Esophagus muscularis mucosa (tissue), 4 donors: Measurements from ENCODE around the gene DOK4. TPM values are rescaled to one million over a fixed set of nuclear protein-coding genes. Genes with fewer than 3 reads are reported as not detected.

Experiments
- DNase-seq: peaks from one replicate; pipeline ENCODE4 v3.0.0-alpha.2; 2017; ENCODE audit errors: extremely low spot score
- H3K27ac ChIP-seq, 4 donors: fragments of 200-600 bp; sonication (generic); replicated peaks in 1 of 4; 1 replicate in 3 of 4; 2 replicates in 1 of 4; pipeline ENCODE4 v1.5.1; 2016 to 2019; ENCODE audit warnings: mild to moderate bottlenecking in 1 of 4
- H3K27me3 ChIP-seq, 4 donors: fragments of 200-600 bp; sonication (generic); one replicate each; pipeline versions ENCODE4 v1.5.1 to v1.6.0; 2016 to 2019
- H3K36me3 ChIP-seq, 4 donors: fragments of 200-600 bp; sonication (generic); one replicate each; pipeline ENCODE4 v1.5.1; 2016 to 2019
- H3K4me1 ChIP-seq, 4 donors: fragments of 200-600 bp; sonication (generic); one replicate each; pipeline ENCODE4 v1.5.1; 2016 to 2019
- H3K4me3 ChIP-seq, 4 donors: fragments of 200-600 bp; sonication (generic); 1 replicate in 2 of 4; 2 replicates in 2 of 4; pipeline ENCODE4 v1.5.1; 2016 to 2019; ENCODE audit warnings: mild to moderate bottlenecking in 4 of 4, moderate library complexity in 1 of 4
- H3K9me3 ChIP-seq, 4 donors: fragments of 200-600 bp; sonication (generic); 1 replicate in 3 of 4; 2 replicates in 1 of 4; pipeline ENCODE4 v1.5.1; 2016 to 2019
- EP300 ChIP-seq: sonication (generic); formaldehyde crosslinking; IDR thresholded peaks from one replicate; pipeline ENCODE4 v1.6.1; 2017; ENCODE audit warnings: antibody characterized with exemption
- POLR2A ChIP-seq: fragments of 450-650 bp; IDR thresholded peaks from one replicate; pipeline ENCODE4 v1.6.1; 2017; ENCODE audit warnings: antibody characterized with exemption, moderate library complexity, mild to moderate bottlenecking, low read depth
- POLR2AphosphoS5 ChIP-seq, 2 donors: sonication (generic); formaldehyde crosslinking; IDR thresholded peaks; one replicate each; pipeline ENCODE4 v1.6.1; 2017; ENCODE audit warnings: antibody characterized with exemption in 2 of 2
- WGBS: methylation state at CpG from one replicate; pipeline ENCODE4 v1.1.5; 2018; 5-methylcytosine and 5-hydroxymethylcytosine counted together
- intact Hi-C: fragments of 100-400 bp; cut with DNase I; formaldehyde crosslinking; loops from one replicate; pipeline ENCODE4 v1.15.1; 2023
- total RNA-seq, 4 donors: library from RNA; depleted of rRNA; stranded (reverse); fragments of >200 nt; gene quantifications; one replicate each; pipeline versions ENCODE4 v1.1.0 to v1.2.1, GENCODE V29; 2016
- TF ChIP-seq, protein P1 (sequence below), 3 experiments: fragments of 200-600 bp in 2 of 3; fragments of 450-650 bp in 1 of 3; sonication (generic) in 2 of 3; IDR thresholded peaks; one replicate each; pipeline ENCODE4 v1.5.1; 2017 to 2019; ENCODE audit warnings: antibody characterized with exemption in 3 of 3, mild to moderate bottlenecking in 2 of 3, moderate library complexity in 1 of 3

The DOK4 gene
- total RNA-seq, 4 donors from 2014 or later, result 14.5 to 36.7 (median 29.4) TPM

DNA sequence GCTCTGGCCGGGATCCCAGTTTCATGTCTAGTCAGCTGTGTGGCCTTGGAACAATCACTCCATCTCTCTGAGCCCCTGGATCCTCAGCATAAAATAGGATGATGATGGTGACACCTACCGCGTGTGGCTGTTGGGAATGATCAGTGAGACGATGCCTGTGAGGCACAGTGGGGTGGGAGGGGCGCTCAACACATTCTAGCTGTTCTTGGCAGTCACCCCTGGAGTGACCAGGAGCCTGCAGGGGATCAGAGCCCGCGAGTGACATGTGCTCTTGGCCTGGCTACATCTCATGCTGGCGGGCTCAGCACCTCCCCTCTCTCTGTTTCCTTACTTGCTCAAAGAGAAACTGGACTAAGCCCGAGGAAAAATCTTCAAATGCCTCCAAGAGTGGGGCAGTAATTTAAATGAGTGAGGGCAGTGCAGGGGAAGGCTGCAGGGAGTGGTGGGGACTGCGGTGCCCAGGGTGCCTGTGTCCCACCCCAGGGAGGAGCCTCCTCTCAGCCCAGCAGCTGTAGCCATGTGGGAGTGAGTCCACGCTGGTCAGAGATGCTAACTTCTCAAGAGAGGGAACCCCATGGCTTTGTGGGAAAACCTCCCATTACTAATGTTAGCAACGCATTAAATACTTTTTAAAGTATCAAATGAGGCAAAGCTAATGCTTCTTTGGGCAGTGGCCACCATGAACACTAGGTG lies 23.1 kb upstream of the DOK4 start:
- DNase-seq, result no peak
- H3K4me1 ChIP-seq, result peaks cover 1 to 8% (median 6%) of the 10 kb centered on the region in 4 donors
- peaks cover 0 to 7% (median 0%) of the 10 kb centered on the region in 4 donors for H3K27me3 ChIP-seq
- intact Hi-C loops, result no loop called here
- no peak for TF ChIP-seq POLR2AphosphoS5 (IDR thresholded peaks at IDR 0.05)
- TF ChIP-seq, protein P1, sequence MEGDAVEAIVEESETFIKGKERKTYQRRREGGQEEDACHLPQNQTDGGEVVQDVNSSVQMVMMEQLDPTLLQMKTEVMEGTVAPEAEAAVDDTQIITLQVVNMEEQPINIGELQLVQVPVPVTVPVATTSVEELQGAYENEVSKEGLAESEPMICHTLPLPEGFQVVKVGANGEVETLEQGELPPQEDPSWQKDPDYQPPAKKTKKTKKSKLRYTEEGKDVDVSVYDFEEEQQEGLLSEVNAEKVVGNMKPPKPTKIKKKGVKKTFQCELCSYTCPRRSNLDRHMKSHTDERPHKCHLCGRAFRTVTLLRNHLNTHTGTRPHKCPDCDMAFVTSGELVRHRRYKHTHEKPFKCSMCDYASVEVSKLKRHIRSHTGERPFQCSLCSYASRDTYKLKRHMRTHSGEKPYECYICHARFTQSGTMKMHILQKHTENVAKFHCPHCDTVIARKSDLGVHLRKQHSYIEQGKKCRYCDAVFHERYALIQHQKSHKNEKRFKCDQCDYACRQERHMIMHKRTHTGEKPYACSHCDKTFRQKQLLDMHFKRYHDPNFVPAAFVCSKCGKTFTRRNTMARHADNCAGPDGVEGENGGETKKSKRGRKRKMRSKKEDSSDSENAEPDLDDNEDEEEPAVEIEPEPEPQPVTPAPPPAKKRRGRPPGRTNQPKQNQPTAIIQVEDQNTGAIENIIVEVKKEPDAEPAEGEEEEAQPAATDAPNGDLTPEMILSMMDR (IDR thresholded peaks at IDR 0.05), result no peak
- no peak overlapping the region for H3K27ac ChIP-seq
- no peak overlapping the region for H3K4me3 ChIP-seq
- 81% methylated on average over 6 of the region's 12 CpGs for WGBS
- H3K36me3 ChIP-seq, result peaks cover 0 to 30% (median 21%) of the 10 kb centered on the region in 4 donors
- H3K9me3 ChIP-seq, result no peaks in the 10 kb centered on the region

- Histone ChIP-seq H3K4me3 (no peak overlapping the region), H3K4me1 (peaks cover 0 to 8% (median 6%) of the 10 kb centered on the region in 4 donors), H3K9me3 (no peaks in the 10 kb centered on the region), H3K36me3 (peaks cover 0 to 17% (median 14%) of the 10 kb centered on the region in 4 donors), H3K27ac (no peak overlapping the region), H3K27me3 (peaks cover 0 to 7% (median 0%) of the 10 kb centered on the region in 4 donors)
- WGBS, result 73% methylated on average over 2 of the region's 3 CpGs
- no peak for DNase-seq
- intact Hi-C loops, result no loop called here
- TF ChIP-seq EP300 (no peak), POLR2A (no peak)
- TF ChIP-seq, protein P1 (IDR thresholded peaks at IDR 0.05), result no peak
These were observed 21.7 kb upstream of the DOK4 start for GRCh38 chr16:57508035-57508425.

DNA sequence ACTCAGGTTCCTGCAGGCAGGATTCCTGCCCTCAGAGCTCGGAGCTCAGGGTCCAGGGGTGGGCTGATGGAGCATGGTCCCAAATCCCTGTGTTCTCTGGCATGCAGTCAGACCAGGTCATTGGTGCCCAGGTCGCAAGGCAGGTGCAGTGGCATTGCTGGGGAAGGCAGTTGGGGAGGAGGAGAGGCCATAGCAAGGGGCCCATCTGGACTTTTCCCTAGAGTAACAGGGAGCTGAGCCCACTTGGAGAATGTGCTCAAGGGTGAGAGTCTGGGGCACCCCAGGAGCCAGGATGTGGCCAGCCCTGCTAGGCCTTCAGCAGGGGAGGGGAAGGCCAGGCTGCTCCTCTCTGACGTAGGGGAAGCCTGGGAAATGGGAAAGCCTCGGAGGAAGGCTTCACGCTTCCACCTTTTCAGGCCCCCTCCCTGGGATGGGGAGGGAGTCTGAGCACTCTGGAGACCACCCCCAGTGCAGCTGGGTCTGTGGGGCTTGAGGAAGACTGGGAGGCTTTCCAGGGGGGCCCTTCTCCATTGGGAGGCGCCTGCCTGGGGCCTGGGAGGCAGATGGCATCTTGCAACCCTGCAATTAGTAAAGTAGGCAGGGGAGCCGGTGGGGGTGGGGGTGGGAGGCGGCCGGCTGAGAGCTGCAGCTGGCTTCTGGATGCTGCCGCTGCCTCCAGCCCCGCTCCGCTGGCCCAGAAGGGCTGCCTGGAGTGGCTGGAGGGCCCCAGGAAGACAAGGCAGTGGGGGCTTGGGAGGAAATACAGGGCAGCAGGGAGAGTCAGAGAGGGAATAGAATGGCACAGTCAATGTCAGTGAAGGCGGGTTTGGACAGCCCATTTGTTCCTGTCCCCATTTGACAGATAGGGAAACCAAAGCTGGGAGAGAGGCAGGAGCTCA lies 21.1 kb upstream of the DOK4 start:
- peaks cover 0 to 10% (median 8%) of the 10 kb centered on the region in 4 donors for H3K36me3 ChIP-seq
- H3K27me3 ChIP-seq, result peaks cover 0 to 7% (median 0%) of the 10 kb centered on the region in 4 donors
- intact Hi-C loops, result no loop called here
- TF ChIP-seq, protein P1 (IDR thresholded peaks at IDR 0.05), result no peak
- TF ChIP-seq POLR2AphosphoS5 (IDR thresholded peaks at IDR 0.05), result no peak
- TF ChIP-seq EP300, result no peak
- no peak for TF ChIP-seq POLR2A
- no peak for DNase-seq
- 67% methylated on average over 12 of the region's 13 CpGs for WGBS
- no peak overlapping the region for H3K27ac ChIP-seq
- H3K4me1 ChIP-seq, result peaks cover 0 to 8% (median 6%) of the 10 kb centered on the region in 4 donors
- no peaks in the 10 kb centered on the region for H3K9me3 ChIP-seq
- H3K4me3 ChIP-seq, result no peak overlapping the region

- intact Hi-C loops, result no loop called here
- Histone ChIP-seq H3K36me3 (no peaks in the 10 kb centered on the region), H3K4me1 (peaks cover 0 to 6% (median 3%) of the 10 kb centered on the region in 4 donors), H3K4me3 (no peak overlapping the region), H3K9me3 (no peaks in the 10 kb centered on the region), H3K27ac (no peak overlapping the region), H3K27me3 (peaks cover 0 to 7% (median 0%) of the 10 kb centered on the region in 4 donors)
- WGBS, result 82% methylated on average over 6 of the region's 6 CpGs
- DNase-seq, result no peak
- no peak for TF ChIP-seq POLR2AphosphoS5 (IDR thresholded peaks at IDR 0.05)
- no peak for TF ChIP-seq POLR2A
- TF ChIP-seq, protein P1 (IDR thresholded peaks at IDR 0.05), result no peak
- no peak for TF ChIP-seq EP300
These were observed 18.9 kb upstream of the DOK4 start for GRCh38 chr16:57505169-57505568.
